ENCODE results near the gene MCOLN1. TPM values are rescaled to one million over a fixed set of nuclear protein-coding genes. Genes with fewer than 3 reads are reported as not detected.

Gene MCOLN1
- total and polyA plus RNA-seq, 2 of the 8 experiments (the other 6 are each of a cell fraction or from before 2014, with no cell fraction given), result 19.1 to 40.0 TPM

GRCh38 chr19:7558667-7559066, 36.2 kb downstream of the MCOLN1 start:
- Histone ChIP-seq H3K23ac (ENCODE audit: insufficient read length) (no peak overlapping the region), H4K5ac (ENCODE audit: insufficient read length, low read depth, low read length) (no peak overlapping the region), H4K91ac (replicated peaks; ENCODE audit: insufficient read length, low read length) (no peak overlapping the region), H2AFZ (ENCODE audit: low read length) (no peak overlapping the region), H2BK120ac (replicated peaks; ENCODE audit: low read depth, low read length) (no peak overlapping the region), H3K4ac (replicated peaks; ENCODE audit: insufficient read length, low read depth, low read length) (no peak overlapping the region), H3K23me2 (ENCODE audit: low read depth, low read length) (no peaks in the 10 kb centered on the region; the same call in 1 of the 2 replicates), H2BK20ac (ENCODE audit: low read length) (no peak overlapping the region), H3K27ac (ENCODE audit: low read depth, low read length) (no peak overlapping the region), H4K20me1 (replicated peaks in 1 of 2; ENCODE audit: control insufficient read depth in 1 of 2, insufficient read depth in 2 of 2, low read length in 2 of 2) (peaks cover 0 to 10% of the 10 kb centered on the region in 2 experiments), H3K27me3 (replicated peaks in 1 of 4; ENCODE audit: control insufficient read depth in 3 of 4, extremely low read depth in 1 of 4, insufficient read depth in 3 of 4, low read length in 3 of 4) (no peaks in the 10 kb centered on the region), H3K79me1 (ENCODE audit: low read depth, low read length) (no peaks in the 10 kb centered on the region), H3K79me2 (ENCODE audit: control insufficient read depth in 1 of 2, insufficient read depth in 2 of 2, low read length in 2 of 2) (no peaks in the 10 kb centered on the region), H2BK15ac (ENCODE audit: low read length) (no peak overlapping the region), H3K18ac (ENCODE audit: extremely low read depth, low read length) (no peak overlapping the region), H2BK5ac (ENCODE audit: low read depth, low read length) (no peak overlapping the region), H3K4me1 (replicated peaks in 1 of 4; ENCODE audit: control insufficient read depth in 3 of 4, insufficient read depth in 4 of 4, low read length in 3 of 4) (peaks cover 0 to 6% (median 2%) of the 10 kb centered on the region in 4 experiments; a peak in 4 of 7 replicates), H3K4me2 (ENCODE audit: insufficient read depth in 1 of 2, low read depth in 2 of 2, low read length in 2 of 2) (no peak overlapping the region), H3K14ac (ENCODE audit: insufficient read length) (no peak overlapping the region), H3K36me3 (ENCODE audit: control insufficient read depth in 2 of 4, insufficient read depth in 4 of 4, low read length in 3 of 4) (peaks cover 10 to 31% (median 19%) of the 10 kb centered on the region in 4 experiments), H2AK5ac (ENCODE audit: low read depth, low read length) (no peak overlapping the region), H2BK12ac (ENCODE audit: low read depth, low read length) (no peak overlapping the region), H3K4me3 (ENCODE audit: extremely low read depth in 1 of 4, insufficient read depth in 2 of 4, low read depth in 3 of 4, low read length in 4 of 4) (no peak overlapping the region), H4K8ac (ENCODE audit: extremely low read depth, insufficient read depth, low read length) (no peak overlapping the region), H3K56ac (replicated peaks; ENCODE audit: insufficient read length, low read depth, low read length) (no peak overlapping the region), H3K9ac (replicated peaks in 1 of 4; ENCODE audit: extremely low read depth in 1 of 4, low read depth in 3 of 4, low read length in 3 of 4) (no peak overlapping the region), H3K9me3 (ENCODE audit: insufficient read depth in 2 of 2, low read depth in 1 of 2, low read length in 1 of 2) (no peaks in the 10 kb centered on the region)
- POLR2A ChIA-PET (ENCODE audit: partially characterized antibody), result no interaction called here
- 81% methylated on average over 16 of the region's 18 CpGs; no CpG with 5 or more reads in 1 of the 2 experiments for WGBS, 2 experiments (ENCODE audit: extremely low coverage in 1 of 2, insufficient coverage in 1 of 2, insufficient read length in 1 of 2, insufficient replicate concordance in 2 of 2, low coverage in 1 of 2, low lambda C conversion rate in 2 of 2, missing lambda C conversion rate in 1 of 2)
- FAIRE-seq (no peak), DNase-seq (ENCODE audit: low read depth in 1 of 2, low spot score in 2 of 2) (no peak)
- CTCF ChIA-PET (ENCODE audit: partially characterized antibody), result interaction anchor here (1.8 to 2.9 kb wide), 3 partner anchors 10 to 61 kb away, joined by 5 to 14 read pairs (median 5); a partner anchor contains a TSS
- no peak for TF ChIP-seq MAX (IDR thresholded peaks at IDR 0.05)
- TF ChIP-seq CBX5 (IDR thresholded peaks at IDR 0.05; ENCODE audit: low read depth, low read length), result no peak
- TF ChIP-seq, protein P1, sequence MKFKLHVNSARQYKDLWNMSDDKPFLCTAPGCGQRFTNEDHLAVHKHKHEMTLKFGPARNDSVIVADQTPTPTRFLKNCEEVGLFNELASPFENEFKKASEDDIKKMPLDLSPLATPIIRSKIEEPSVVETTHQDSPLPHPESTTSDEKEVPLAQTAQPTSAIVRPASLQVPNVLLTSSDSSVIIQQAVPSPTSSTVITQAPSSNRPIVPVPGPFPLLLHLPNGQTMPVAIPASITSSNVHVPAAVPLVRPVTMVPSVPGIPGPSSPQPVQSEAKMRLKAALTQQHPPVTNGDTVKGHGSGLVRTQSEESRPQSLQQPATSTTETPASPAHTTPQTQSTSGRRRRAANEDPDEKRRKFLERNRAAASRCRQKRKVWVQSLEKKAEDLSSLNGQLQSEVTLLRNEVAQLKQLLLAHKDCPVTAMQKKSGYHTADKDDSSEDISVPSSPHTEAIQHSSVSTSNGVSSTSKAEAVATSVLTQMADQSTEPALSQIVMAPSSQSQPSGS (IDR thresholded peaks at IDR 0.05; ENCODE audit: low read length), result no peak
- no peak for TF ChIP-seq RBBP5 (IDR thresholded peaks at IDR 0.05; ENCODE audit: borderline replicate concordance, low read depth, low read length)
- no peak for TF ChIP-seq RXRA (IDR thresholded peaks at IDR 0.05; ENCODE audit: insufficient read depth, low read depth, low read length)
- no peak for TF ChIP-seq SIX5 (IDR thresholded peaks at IDR 0.05; ENCODE audit: low read depth, low read length)
- TF ChIP-seq TAF1 (IDR thresholded peaks at IDR 0.05; ENCODE audit: low read depth, low read length), result no peak
- TF ChIP-seq JUN (IDR thresholded peaks at IDR 0.05; ENCODE audit: low read depth, low read length), result no peak
- TF ChIP-seq CBX8 (IDR thresholded peaks at IDR 0.05; ENCODE audit: borderline replicate concordance, low read depth, low read length), result no peak
